ENCODE measurements around the gene RAB40B. TPM values are rescaled to one million over a fixed set of nuclear protein-coding genes. Genes with fewer than 3 reads are reported as not detected.

Gene RAB40B
- total RNA-seq, 1 experiment from 2014 or later: 22.4 TPM

DNA sequence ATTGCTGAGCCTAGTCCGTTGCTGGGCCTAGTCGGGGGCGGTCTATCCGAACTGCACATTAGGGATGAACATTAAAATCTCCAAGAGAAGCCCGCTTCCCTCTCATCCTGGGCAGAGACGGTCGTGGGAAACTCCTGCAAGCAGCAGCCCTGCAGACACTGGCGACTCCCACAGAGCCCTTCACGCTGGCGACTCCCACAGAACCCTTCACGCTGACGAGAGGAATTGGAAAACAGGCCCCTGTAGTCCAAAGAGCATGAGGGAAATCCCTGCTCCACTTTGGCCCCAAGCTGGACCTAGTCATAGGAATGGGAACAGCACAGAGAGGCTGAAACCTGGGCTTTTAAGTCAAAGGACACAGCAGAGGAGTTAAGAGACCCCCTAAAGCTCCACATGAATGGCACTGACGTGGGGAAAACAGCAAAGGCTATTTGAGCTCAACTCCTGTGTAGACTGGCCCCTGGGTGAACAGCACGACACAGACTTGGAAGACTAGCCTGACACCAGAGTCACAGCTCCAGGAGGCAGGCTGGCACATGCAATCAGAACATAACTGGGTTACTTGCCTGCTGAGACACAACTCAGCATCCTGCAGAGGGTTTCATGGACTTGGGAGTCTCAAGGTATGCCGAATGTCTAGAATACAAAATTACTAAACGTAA, 92.4 kb downstream of the RAB40B start:
- Histone ChIP-seq H3F3A (ENCODE audit: low read length, unreplicated experiment) (peaks cover 5% of the 10 kb centered on the region), H2AFZ (ENCODE audit: low read length) (no peak overlapping the region), H3K9me2 (replicated peaks; ENCODE audit: low read length) (no peaks in the 10 kb centered on the region), H3K27ac (ENCODE audit: low read length) (no peak overlapping the region), H3K9ac (ENCODE audit: low read length) (no peak overlapping the region), H3K9me3 (ENCODE audit: low read length) (no peaks in the 10 kb centered on the region), H3K27me3 (ENCODE audit: low read length) (no peaks in the 10 kb centered on the region), H3K4me1 (ENCODE audit: insufficient read depth, low read length) (no peaks in the 10 kb centered on the region), H3K36me3 (ENCODE audit: low read depth, low read length) (peaks cover 35% of the 10 kb centered on the region), H3K4me3 (ENCODE audit: low read length) (no peak overlapping the region), H3K79me2 (ENCODE audit: low read length) (no peaks in the 10 kb centered on the region), H4K20me1 (ENCODE audit: low read length) (no peaks in the 10 kb centered on the region), H3K4me2 (ENCODE audit: low read length) (no peak overlapping the region)
- intact Hi-C loops (cut with micrococcal nuclease): no loop called here
- no TSS peak for BruUV-seq (replicated peaks)
- DNase-seq (no peak), ATAC-seq (no peak)
- TF ChIP-seq, protein P1, sequence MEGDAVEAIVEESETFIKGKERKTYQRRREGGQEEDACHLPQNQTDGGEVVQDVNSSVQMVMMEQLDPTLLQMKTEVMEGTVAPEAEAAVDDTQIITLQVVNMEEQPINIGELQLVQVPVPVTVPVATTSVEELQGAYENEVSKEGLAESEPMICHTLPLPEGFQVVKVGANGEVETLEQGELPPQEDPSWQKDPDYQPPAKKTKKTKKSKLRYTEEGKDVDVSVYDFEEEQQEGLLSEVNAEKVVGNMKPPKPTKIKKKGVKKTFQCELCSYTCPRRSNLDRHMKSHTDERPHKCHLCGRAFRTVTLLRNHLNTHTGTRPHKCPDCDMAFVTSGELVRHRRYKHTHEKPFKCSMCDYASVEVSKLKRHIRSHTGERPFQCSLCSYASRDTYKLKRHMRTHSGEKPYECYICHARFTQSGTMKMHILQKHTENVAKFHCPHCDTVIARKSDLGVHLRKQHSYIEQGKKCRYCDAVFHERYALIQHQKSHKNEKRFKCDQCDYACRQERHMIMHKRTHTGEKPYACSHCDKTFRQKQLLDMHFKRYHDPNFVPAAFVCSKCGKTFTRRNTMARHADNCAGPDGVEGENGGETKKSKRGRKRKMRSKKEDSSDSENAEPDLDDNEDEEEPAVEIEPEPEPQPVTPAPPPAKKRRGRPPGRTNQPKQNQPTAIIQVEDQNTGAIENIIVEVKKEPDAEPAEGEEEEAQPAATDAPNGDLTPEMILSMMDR (conservative IDR thresholded peaks at IDR 0.05; ENCODE audit: low read depth, low read length): no peak
- TF ChIP-seq EZH2phosphoT487 (IDR thresholded peaks at IDR 0.05; ENCODE audit: borderline replicate concordance, low read length) (no peak), EZH2 (IDR thresholded peaks at IDR 0.05; ENCODE audit: low read length, unreplicated experiment) (no peak)
- CTCF ChIA-PET: no interaction called here
- POLR2A ChIA-PET (ENCODE audit: unreplicated experiment): no interaction called here

Small RNA genes within 50 kb of the gene (microRNA-seq; reads per million reads assigned to microRNA genes)
- 0.75 reads per million for gene MIR4525 (ENCODE audit: unreplicated experiment)

Other genes with a start within 250 kb of the RAB40B start
- 63.6 and 77.2 TPM in 2 replicates for gene CYBC1, start 247.9 kb downstream of the RAB40B start, total RNA-seq (2014; rRNA removed)
- 59.5 and 64.6 TPM in 2 replicates for gene NARF, start 240.0 kb downstream of the RAB40B start, total RNA-seq (2014; rRNA removed)
- 60.5 and 71.0 TPM in 2 replicates for gene FOXK2, start 179.0 kb downstream of the RAB40B start, total RNA-seq (2014; rRNA removed)
- gene WDR45B, start 50.3 kb downstream of the RAB40B start, total RNA-seq (2014; rRNA removed): 101 and 110 TPM in 2 replicates
- 32.9 and 37.4 TPM in 2 replicates for gene FN3KRP, start 18.0 kb upstream of the RAB40B start, total RNA-seq (2014; rRNA removed)
- gene FN3K, start 36.9 kb upstream of the RAB40B start, total RNA-seq (2014; rRNA removed): 8.4 and 14.7 TPM in 2 replicates
- 29.6 and 52.5 TPM in 2 replicates for gene TBCD, start 53.4 kb upstream of the RAB40B start, total RNA-seq (2014; rRNA removed)
- not detected in 2 replicates for gene ZNF750, start 141.3 kb upstream of the RAB40B start, total RNA-seq (2014; rRNA removed)